ENCODE measurements around the gene DPH3. TPM values are rescaled to one million over a fixed set of nuclear protein-coding genes. Genes with fewer than 3 reads are reported as not detected.

Gene DPH3
- polyA plus RNA-seq, 1 experiment = 31.4 TPM

- Histone ChIP-seq H3K27me3 (ENCODE audit: control insufficient read depth, insufficient read depth, low read length) (no peaks in the 10 kb centered on the region), H3K4me3 (ENCODE audit: low read depth, low read length) (no peak overlapping the region), H3K9me3 (ENCODE audit: control insufficient read depth, insufficient read depth, low read length) (no peaks in the 10 kb centered on the region), H3K27ac (ENCODE audit: low read depth, low read length) (no peak overlapping the region)
- no peak for TF ChIP-seq CTCF (IDR thresholded peaks at IDR 0.05; ENCODE audit: low read depth, low read length)
- CTCF ChIA-PET = interaction anchor here (0.7 kb wide), 1 partner anchor 440 kb away, joined by 3 read pairs; no protein-coding TSS in a partner anchor
- POLR2A ChIA-PET = no interaction called here
- DNase-seq (ENCODE audit: low read depth, low spot score) = no peak
Measured at GRCh38 chr3:16254916-16255315, 9.8 kb downstream of the DPH3 start.

GRCh38 chr3:16253601-16254000, 11.1 kb downstream of the DPH3 start:
- POLR2A ChIA-PET = no interaction called here
- no peak overlapping the region for H3K4me3 ChIP-seq (ENCODE audit: low read depth, low read length)
- no peak for DNase-seq (ENCODE audit: low read depth, low spot score)

GRCh38 chr3:16252988-16253387, 11.8 kb downstream of the DPH3 start:
- no peak for TF ChIP-seq CTCF (IDR thresholded peaks at IDR 0.05; ENCODE audit: low read depth, low read length)
- POLR2A ChIA-PET = no interaction called here
- CTCF ChIA-PET = interaction anchor here (0.6 to 1.8 kb wide), 4 partner anchors 19 to 622 kb away, joined by 3 to 7 read pairs (median 4); no protein-coding TSS in a partner anchor
- Histone ChIP-seq H3K27me3 (ENCODE audit: control insufficient read depth, insufficient read depth, low read length) (no peaks in the 10 kb centered on the region), H3K4me3 (ENCODE audit: low read depth, low read length) (no peak overlapping the region), H3K9me3 (ENCODE audit: control insufficient read depth, insufficient read depth, low read length) (no peaks in the 10 kb centered on the region), H3K27ac (ENCODE audit: low read depth, low read length) (no peak overlapping the region)
- no peak for DNase-seq (ENCODE audit: low read depth, low spot score)

More at GRCh38 chr3:16253601-16254000, 11.1 kb downstream of the DPH3 start:
- CTCF ChIA-PET = interaction anchor here (0.6 to 1.8 kb wide), 2 partner anchors 19 to 204 kb away, joined by 3 to 5 read pairs; no protein-coding TSS in a partner anchor
- TF ChIP-seq CTCF (IDR thresholded peaks at IDR 0.05; ENCODE audit: low read depth, low read length) = no peak
- no peaks in the 10 kb centered on the region for H3K9me3 ChIP-seq (ENCODE audit: control insufficient read depth, insufficient read depth, low read length)
- no peak overlapping the region for H3K27ac ChIP-seq (ENCODE audit: low read depth, low read length)
- H3K27me3 ChIP-seq (ENCODE audit: control insufficient read depth, insufficient read depth, low read length) = no peaks in the 10 kb centered on the region

GRCh38 chr3:16252243-16252978, 12.3 kb downstream of the DPH3 start:
- ChIA-PET CTCF (interaction anchor here (1.2 to 1.8 kb wide), 3 partner anchors 203 to 622 kb away, joined by 3 to 7 read pairs (median 5); no protein-coding TSS in a partner anchor), POLR2A (interaction anchor here (0.7 kb wide), 1 partner anchor 209 kb away, joined by 4 read pairs; no protein-coding TSS in a partner anchor)
- no peak for DNase-seq (ENCODE audit: low read depth, low spot score)
- Histone ChIP-seq H3K9me3 (ENCODE audit: control insufficient read depth, insufficient read depth, low read length) (no peaks in the 10 kb centered on the region), H3K27ac (ENCODE audit: low read depth, low read length) (no peak overlapping the region), H3K4me3 (ENCODE audit: low read depth, low read length) (no peak overlapping the region), H3K27me3 (ENCODE audit: control insufficient read depth, insufficient read depth, low read length) (no peaks in the 10 kb centered on the region)
- no peak for TF ChIP-seq CTCF (IDR thresholded peaks at IDR 0.05; ENCODE audit: low read depth, low read length)
